Superior temporal gyrus (tissue), 1 donor: ENCODE results near the gene PDGFB.

Experiments used
- DNase-seq: peaks from one replicate; pipeline ENCODE4 v3.0.0-alpha.2; 2016; ENCODE audit errors: extremely low spot score

Gene PDGFB

GRCh38 chr22:39277142-39277607 is 32.4 kb upstream of the PDGFB start:
- no peak for DNase-seq

DNA sequence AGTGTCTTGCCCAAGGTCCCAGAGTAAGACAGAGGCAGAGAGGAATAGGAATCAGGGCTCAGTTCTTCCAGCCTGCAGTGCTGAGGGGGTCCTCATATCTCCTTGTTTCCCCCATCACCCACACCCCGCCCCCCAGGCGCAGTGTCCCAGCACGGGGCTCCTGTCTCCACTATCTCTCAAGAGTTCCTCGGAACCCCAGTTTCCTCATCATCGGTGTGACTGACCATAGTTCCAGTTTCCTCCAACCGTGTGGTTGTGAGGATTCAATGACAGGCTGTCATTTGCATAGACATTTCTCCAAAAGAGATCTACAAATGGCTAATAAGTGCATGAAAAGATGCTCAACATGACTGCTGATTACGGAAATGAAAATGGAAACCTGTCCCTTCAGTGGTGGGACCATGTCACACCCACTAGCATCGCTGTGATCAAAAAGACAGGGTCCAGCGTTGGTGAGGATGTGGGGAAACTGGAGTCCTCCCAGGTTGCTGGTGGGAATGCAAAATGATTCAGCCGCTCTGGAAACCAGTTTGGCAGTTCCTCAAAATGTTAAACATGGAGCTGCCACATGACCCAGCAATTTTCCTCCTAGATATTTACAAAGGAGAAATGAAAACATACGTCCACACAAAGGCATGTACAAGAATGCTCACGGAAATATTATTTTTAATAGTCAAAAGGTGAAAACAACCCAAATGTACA is 31.8 kb upstream of the PDGFB start:
- no peak for DNase-seq

DNA sequence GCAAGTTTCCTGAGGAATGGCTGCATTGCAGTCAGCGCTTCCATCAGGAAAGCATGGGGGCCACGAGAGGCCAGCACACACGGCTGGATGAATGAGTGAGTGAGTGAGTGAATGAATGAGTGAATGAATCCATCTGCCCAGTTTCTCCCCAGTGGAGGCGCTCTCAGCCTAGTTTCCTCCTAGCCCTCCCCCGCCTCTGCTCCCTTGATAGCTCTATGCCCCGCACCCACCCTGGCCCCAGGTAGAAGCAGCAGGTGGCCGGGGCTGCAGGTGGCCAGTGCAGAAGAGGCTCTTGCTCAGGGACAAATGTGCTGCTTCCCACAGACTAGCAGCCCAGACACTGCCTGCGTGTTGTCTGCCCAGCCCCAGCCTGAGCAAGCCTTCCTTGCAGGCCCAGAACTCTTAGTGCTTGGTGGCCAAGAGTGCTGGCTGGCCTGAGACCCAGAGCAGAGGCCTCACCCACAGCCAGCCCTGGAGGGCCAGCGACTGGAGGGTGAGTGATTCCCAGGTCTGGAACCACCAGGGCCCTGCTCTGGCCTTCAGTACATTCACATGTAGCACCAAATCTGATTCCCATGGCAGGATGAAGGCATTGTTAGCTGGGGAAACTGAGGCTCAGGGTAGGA is 31.1 kb upstream of the PDGFB start:
- DNase-seq: no peak

- no peak for DNase-seq
Measured at GRCh38 chr22:39273950-39274887, 29.4 kb upstream of the PDGFB start.

- DNase-seq: no peak
Measured at GRCh38 chr22:39270792-39271191, 26.0 kb upstream of the PDGFB start.

- no peak for DNase-seq
Measured at GRCh38 chr22:39270280-39270679, 25.5 kb upstream of the PDGFB start.

DNA sequence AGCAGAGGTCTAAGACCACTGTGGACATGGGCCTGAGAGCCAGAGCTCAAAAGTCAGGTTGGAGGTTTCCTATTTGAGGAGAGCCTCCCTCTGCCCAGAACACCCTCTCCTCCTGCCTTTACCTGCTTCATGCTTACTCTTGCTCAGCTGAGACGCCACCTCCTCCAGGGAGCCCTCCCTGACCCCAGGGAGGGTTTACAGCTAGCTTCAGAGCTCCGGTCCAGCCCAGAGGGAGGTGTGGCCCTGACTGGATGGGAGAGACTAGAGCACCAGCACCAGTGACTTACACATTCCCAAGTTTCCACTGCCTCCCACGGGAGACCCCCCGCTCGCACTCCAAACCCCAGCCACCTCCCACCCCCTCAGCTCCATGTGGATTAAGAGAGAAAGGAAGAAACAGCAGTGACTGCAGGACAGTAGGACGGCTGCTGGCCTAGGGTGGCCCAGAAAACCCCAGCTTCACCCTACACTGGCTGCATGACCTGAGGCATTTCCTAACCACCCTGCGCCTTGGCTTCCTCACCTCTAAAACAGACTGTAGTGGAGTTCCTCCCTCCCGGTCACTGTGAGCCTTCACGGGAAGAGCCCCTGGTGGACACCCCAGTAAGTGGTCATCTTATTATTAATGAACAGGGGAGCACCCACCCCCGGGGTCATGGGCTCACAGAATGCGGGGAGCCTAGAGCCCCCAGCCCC is 24.5 kb upstream of the PDGFB start:
- DNase-seq: no peak

- no peak for DNase-seq
Measured at GRCh38 chr22:39268645-39269044, 23.9 kb upstream of the PDGFB start.

- no peak for DNase-seq
Measured at GRCh38 chr22:39267974-39268373, 23.2 kb upstream of the PDGFB start.

- peak; percentile 41 for DNase-seq
Measured at GRCh38 chr22:39266398-39267030, 21.7 kb upstream of the PDGFB start.

- DNase-seq: no peak
Measured at GRCh38 chr22:39265143-39265886, 20.5 kb upstream of the PDGFB start.

GRCh38 chr22:39264349-39265038 is 19.7 kb upstream of the PDGFB start:
- DNase-seq: no peak

GRCh38 chr22:39263626-39264348 is 19.0 kb upstream of the PDGFB start:
- no peak for DNase-seq

DNA sequence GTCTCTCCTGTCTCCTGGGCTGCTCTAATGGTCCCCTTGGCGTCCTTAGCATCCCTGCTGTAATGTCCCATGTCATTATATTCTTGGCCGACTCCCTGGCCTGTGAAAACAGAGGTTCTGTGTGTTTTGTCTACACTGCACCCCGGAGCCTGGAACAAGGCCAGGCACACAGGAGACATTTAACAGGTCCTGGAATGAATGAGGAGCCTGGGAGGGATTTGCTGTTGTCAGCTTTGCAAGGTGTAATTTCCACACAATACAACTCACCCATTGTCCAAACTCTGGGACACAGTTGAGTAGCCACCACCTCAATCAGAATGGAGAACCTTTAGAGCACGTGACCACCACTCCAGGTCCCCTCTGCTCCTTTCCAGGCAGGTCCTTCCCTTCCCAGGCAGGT is 14.9 kb upstream of the PDGFB start:
- no peak for DNase-seq

DNA sequence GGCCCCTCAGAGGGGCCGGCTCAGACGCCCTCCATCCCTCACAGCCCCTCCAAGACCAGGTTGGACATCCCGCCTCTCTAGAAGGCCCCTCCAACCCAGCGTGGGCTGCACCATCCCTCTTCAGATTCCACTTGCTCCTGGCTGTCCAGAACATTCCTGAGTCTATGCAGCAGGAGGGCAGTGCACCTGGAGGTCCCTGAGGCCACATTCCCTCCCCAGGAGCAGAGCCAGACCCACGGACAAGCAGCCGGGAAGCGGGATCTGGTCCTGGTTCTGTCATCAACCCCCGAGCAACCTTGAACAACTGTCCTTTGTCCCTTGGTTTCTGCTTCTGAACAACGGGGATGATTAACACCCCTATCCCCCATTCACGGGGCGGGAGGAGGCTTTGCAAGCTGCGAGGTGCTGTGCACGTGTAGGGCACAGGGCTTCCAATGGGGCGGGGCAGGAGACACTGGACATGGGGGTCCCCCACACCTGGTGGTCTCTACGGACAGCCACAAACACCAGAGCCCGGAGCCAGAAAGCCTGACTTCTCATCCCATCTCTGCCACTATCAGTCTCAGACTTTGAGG is 13.2 kb upstream of the PDGFB start:
- no peak for DNase-seq

DNA sequence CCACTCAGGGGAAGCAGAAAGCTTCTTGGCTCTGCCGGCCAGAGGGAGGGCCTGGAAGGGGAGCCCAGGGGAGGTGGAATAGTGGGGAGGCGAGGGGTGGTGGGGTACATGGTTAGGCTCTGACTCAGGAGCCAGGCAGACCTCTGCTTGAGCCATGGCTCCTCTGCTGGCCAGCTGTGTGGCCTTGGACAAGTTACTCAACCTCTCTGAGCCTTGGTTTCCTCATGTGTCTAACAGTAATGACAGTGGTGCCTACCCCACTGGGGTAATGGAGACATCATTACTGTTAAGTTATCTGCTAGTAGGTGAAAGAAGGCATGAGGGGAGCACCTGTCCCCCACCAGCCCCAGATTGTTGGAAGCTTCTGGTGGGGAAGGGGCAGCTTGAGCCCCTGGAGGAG is 12.2 kb upstream of the PDGFB start:
- no peak for DNase-seq

GRCh38 chr22:39256186-39256552 is 11.4 kb upstream of the PDGFB start:
- DNase-seq: no peak

DNA sequence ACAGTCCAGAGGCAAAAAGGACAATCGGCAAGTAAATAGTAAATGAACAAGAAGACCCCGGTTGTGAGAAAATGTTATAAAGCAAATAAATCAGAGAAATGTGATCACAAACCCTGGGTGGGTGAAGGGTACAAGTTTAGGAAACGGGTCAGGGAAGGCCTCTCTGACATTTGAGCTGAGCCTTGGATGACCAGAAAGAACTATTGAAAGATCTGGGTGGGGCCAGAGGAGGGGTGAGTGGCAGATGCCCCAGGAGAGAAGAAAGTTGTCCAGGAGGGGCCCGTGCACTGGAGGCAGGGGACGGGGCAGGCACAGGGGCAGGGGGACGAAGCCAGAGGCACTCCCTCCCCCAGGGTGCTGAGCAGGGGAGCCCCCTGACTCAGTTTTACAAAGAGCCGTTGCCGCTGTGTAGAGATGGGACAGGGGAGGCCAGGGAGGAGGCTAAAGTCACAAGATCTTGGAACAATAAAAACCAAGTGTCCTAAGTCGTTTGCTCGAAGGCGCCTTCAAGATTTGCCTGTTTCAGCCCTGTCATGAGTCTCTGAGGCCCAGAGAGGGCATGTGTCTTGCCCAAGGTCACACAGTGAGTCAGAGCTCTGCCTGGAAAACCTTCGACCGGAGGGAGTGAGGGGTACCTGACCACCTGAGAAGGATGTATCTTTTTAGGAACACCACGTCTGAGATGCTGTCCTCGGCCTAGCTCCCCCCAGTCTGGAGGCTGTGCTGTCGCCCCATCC is 10.8 kb upstream of the PDGFB start:
- DNase-seq: no peak
